ENCODE data around the gene METTL8. TPM values are rescaled to one million over a fixed set of nuclear protein-coding genes. Genes with fewer than 3 reads are reported as not detected.

METTL8 gene
- polyA plus RNA-seq, 3 donors from 2014 or later = 11.0 to 21.2 (median 11.3) TPM

- H3K4me3 Mint-ChIP-seq = no peak overlapping the region
- peaks cover 20 to 29% of the 10 kb centered on the region in 2 donors for H3K4me1 Mint-ChIP-seq
- peaks cover 0 to 4% (median 4%) of the 10 kb centered on the region in 3 donors for H3K36me3 Mint-ChIP-seq
- H3K27ac Mint-ChIP-seq = peak overlapping the region in 2 of 6 donors; percentile 2 to 37
- DNase-seq = no peak
- H3K27me3 Mint-ChIP-seq (ENCODE audit: low read depth in 3 of 3) = peaks cover 0 to 4% (median 2%) of the 10 kb centered on the region in 3 donors
- H3K9me3 Mint-ChIP-seq = peaks cover 0 to 3% (median under 1%) of the 10 kb centered on the region in 6 donors
Measured at GRCh38 chr2:171404719-171405118, 29.1 kb downstream of the METTL8 start.

- Mint-ChIP-seq H3K9me3 (peaks cover 0 to 3% (median under 1%) of the 10 kb centered on the region in 6 donors), H3K36me3 (peaks cover 0 to 4% (median 4%) of the 10 kb centered on the region in 3 donors), H3K4me1 (peaks cover 16 to 24% of the 10 kb centered on the region in 2 donors), H3K4me3 (no peak overlapping the region), H3K27ac (no peak overlapping the region), H3K27me3 (ENCODE audit: low read depth in 3 of 3) (peaks cover 0 to 4% (median 0%) of the 10 kb centered on the region in 3 donors)
- no peak for DNase-seq
Measured at GRCh38 chr2:171404261-171404660, 29.5 kb downstream of the METTL8 start.

- no peak for DNase-seq
- no peak overlapping the region for H3K4me3 Mint-ChIP-seq
- peaks cover 0 to 4% (median 4%) of the 10 kb centered on the region in 3 donors for H3K36me3 Mint-ChIP-seq
- H3K4me1 Mint-ChIP-seq = peaks cover 16 to 22% of the 10 kb centered on the region in 2 donors
- H3K9me3 Mint-ChIP-seq = peaks cover 0 to 3% (median under 1%) of the 10 kb centered on the region in 6 donors
- no peak overlapping the region for H3K27ac Mint-ChIP-seq
- peaks cover 0 to 4% (median 0%) of the 10 kb centered on the region in 3 donors for H3K27me3 Mint-ChIP-seq (ENCODE audit: low read depth in 3 of 3)
Measured at GRCh38 chr2:171402906-171403580, 30.7 kb downstream of the METTL8 start.

- peaks cover 5 to 12% of the 10 kb centered on the region in 2 donors for H3K4me1 Mint-ChIP-seq
- DNase-seq = no peak
- H3K27ac Mint-ChIP-seq = no peak overlapping the region
- peaks cover 0 to 4% (median 4%) of the 10 kb centered on the region in 3 donors for H3K36me3 Mint-ChIP-seq
- H3K27me3 Mint-ChIP-seq (ENCODE audit: low read depth in 3 of 3) = no peaks in the 10 kb centered on the region
- peaks cover 0 to 3% (median under 1%) of the 10 kb centered on the region in 6 donors for H3K9me3 Mint-ChIP-seq
- no peak overlapping the region for H3K4me3 Mint-ChIP-seq
Measured at GRCh38 chr2:171401947-171402346, 31.8 kb downstream of the METTL8 start.

- Mint-ChIP-seq H3K4me1 (peaks cover 0 to under 1% of the 10 kb centered on the region in 2 donors), H3K9me3 (peaks cover 0 to 3% (median under 1%) of the 10 kb centered on the region in 6 donors), H3K4me3 (no peak overlapping the region), H3K27me3 (ENCODE audit: low read depth in 3 of 3) (no peaks in the 10 kb centered on the region), H3K36me3 (peaks cover 0 to 4% (median 4%) of the 10 kb centered on the region in 3 donors), H3K27ac (no peak overlapping the region)
- DNase-seq = no peak
Measured at GRCh38 chr2:171400395-171400794, 33.4 kb downstream of the METTL8 start.

- no peak overlapping the region for H3K4me3 Mint-ChIP-seq
- no peaks in the 10 kb centered on the region for H3K27me3 Mint-ChIP-seq (ENCODE audit: low read depth in 3 of 3)
- H3K27ac Mint-ChIP-seq = peak overlapping the region in 1 of 6 donors; percentile 50
- H3K36me3 Mint-ChIP-seq = peaks cover 0 to 4% (median 0%) of the 10 kb centered on the region in 3 donors
- DNase-seq = no peak
- peaks cover 0 to 3% (median under 1%) of the 10 kb centered on the region in 6 donors for H3K9me3 Mint-ChIP-seq
- H3K4me1 Mint-ChIP-seq = no peaks in the 10 kb centered on the region
Measured at GRCh38 chr2:171399292-171399691, 34.5 kb downstream of the METTL8 start.

- Mint-ChIP-seq H3K27ac (no peak overlapping the region), H3K4me1 (no peaks in the 10 kb centered on the region)
Measured at GRCh38 chr2:171394164-171394740, 39.5 kb downstream of the METTL8 start.

GRCh38 chr2:171393487-171393886 is 40.3 kb downstream of the METTL8 start:
- H3K9me3 Mint-ChIP-seq = no peaks in the 10 kb centered on the region
- no peak overlapping the region for H3K4me3 Mint-ChIP-seq
- no peak overlapping the region for H3K27ac Mint-ChIP-seq
- no peaks in the 10 kb centered on the region for H3K27me3 Mint-ChIP-seq (ENCODE audit: low read depth in 3 of 3)
- no peaks in the 10 kb centered on the region for H3K4me1 Mint-ChIP-seq
- peaks cover 5 to 8% (median 5%) of the 10 kb centered on the region in 3 donors for H3K36me3 Mint-ChIP-seq
- no peak for DNase-seq

More at GRCh38 chr2:171394164-171394740, 39.5 kb downstream of the METTL8 start:
- Mint-ChIP-seq H3K9me3 (no peaks in the 10 kb centered on the region), H3K27me3 (ENCODE audit: low read depth in 3 of 3) (no peaks in the 10 kb centered on the region), H3K36me3 (peaks cover 5 to 8% (median 5%) of the 10 kb centered on the region in 3 donors), H3K4me3 (no peak overlapping the region)
- DNase-seq = no peak

- peaks cover 0 to 2% of the 10 kb centered on the region in 2 donors for H3K4me1 Mint-ChIP-seq
- H3K4me3 Mint-ChIP-seq = no peak overlapping the region
- H3K27ac Mint-ChIP-seq = no peak overlapping the region
- no peak for DNase-seq
- no peaks in the 10 kb centered on the region for H3K27me3 Mint-ChIP-seq (ENCODE audit: low read depth in 3 of 3)
- peaks cover 5 to 8% (median 5%) of the 10 kb centered on the region in 3 donors for H3K36me3 Mint-ChIP-seq
- H3K9me3 Mint-ChIP-seq = no peaks in the 10 kb centered on the region
Measured at GRCh38 chr2:171391532-171391931, 42.3 kb downstream of the METTL8 start.

- Mint-ChIP-seq H3K36me3 (peaks cover 5 to 10% (median 5%) of the 10 kb centered on the region in 3 donors), H3K27me3 (ENCODE audit: low read depth in 3 of 3) (no peaks in the 10 kb centered on the region), H3K9me3 (no peaks in the 10 kb centered on the region), H3K4me1 (peaks cover 2 to 3% of the 10 kb centered on the region in 2 donors), H3K4me3 (no peak overlapping the region), H3K27ac (peak overlapping the region in 1 of 6 donors; percentile 28)
- no peak for DNase-seq
Measured at GRCh38 chr2:171390941-171391516, 42.8 kb downstream of the METTL8 start.

GRCh38 chr2:171389780-171390179 is 44.0 kb downstream of the METTL8 start:
- Mint-ChIP-seq H3K27ac (no peak overlapping the region), H3K27me3 (ENCODE audit: low read depth in 3 of 3) (no peaks in the 10 kb centered on the region)

GRCh38 chr2:171389325-171389724 is 44.5 kb downstream of the METTL8 start:
- peaks cover 5 to 12% (median 5%) of the 10 kb centered on the region in 3 donors for H3K36me3 Mint-ChIP-seq
- H3K4me1 Mint-ChIP-seq = peaks cover 2 to 7% of the 10 kb centered on the region in 2 donors
- no peaks in the 10 kb centered on the region for H3K27me3 Mint-ChIP-seq (ENCODE audit: low read depth in 3 of 3)
- H3K27ac Mint-ChIP-seq = no peak overlapping the region
- DNase-seq = no peak
- H3K4me3 Mint-ChIP-seq = no peak overlapping the region
- H3K9me3 Mint-ChIP-seq = no peaks in the 10 kb centered on the region

More at GRCh38 chr2:171389780-171390179, 44.0 kb downstream of the METTL8 start:
- peaks cover 5 to 12% (median 5%) of the 10 kb centered on the region in 3 donors for H3K36me3 Mint-ChIP-seq
- H3K4me1 Mint-ChIP-seq = peaks cover 2 to 7% of the 10 kb centered on the region in 2 donors
- H3K4me3 Mint-ChIP-seq = no peak overlapping the region
- H3K9me3 Mint-ChIP-seq = no peaks in the 10 kb centered on the region
- DNase-seq = no peak

GRCh38 chr2:171387052-171387451 is 46.7 kb downstream of the METTL8 start:
- no peak for DNase-seq
- H3K4me1 Mint-ChIP-seq = peaks cover 2 to 7% of the 10 kb centered on the region in 2 donors
- H3K9me3 Mint-ChIP-seq = no peaks in the 10 kb centered on the region
- H3K36me3 Mint-ChIP-seq = peaks cover 5 to 15% (median 12%) of the 10 kb centered on the region in 3 donors
- H3K4me3 Mint-ChIP-seq = no peak overlapping the region
- H3K27me3 Mint-ChIP-seq (ENCODE audit: low read depth in 3 of 3) = no peaks in the 10 kb centered on the region
- H3K27ac Mint-ChIP-seq = no peak overlapping the region

- peak overlapping the region in 1 of 6 donors; percentile 46 for H3K27ac Mint-ChIP-seq
Measured at GRCh38 chr2:171386627-171387026, 47.2 kb downstream of the METTL8 start.

More at GRCh38 chr2:171386627-171387026, 47.2 kb downstream of the METTL8 start:
- Mint-ChIP-seq H3K9me3 (no peaks in the 10 kb centered on the region), H3K27me3 (ENCODE audit: low read depth in 3 of 3) (no peaks in the 10 kb centered on the region), H3K4me3 (no peak overlapping the region), H3K4me1 (peaks cover 2 to 7% of the 10 kb centered on the region in 2 donors), H3K36me3 (peaks cover 5 to 15% (median 10%) of the 10 kb centered on the region in 3 donors)
- DNase-seq = no peak
